AG20443 (cell line): Measurements from ENCODE around the gene GRN.
A peak's percentile ranks its signal among the peaks of the same experiment; 100 is the strongest.

Source experiments
- DNase-seq: peaks from one replicate; pipeline ENCODE4 v3.0.0; 2012; ENCODE audit warnings: low spot score, mixed read lengths

GRN gene

DNA sequence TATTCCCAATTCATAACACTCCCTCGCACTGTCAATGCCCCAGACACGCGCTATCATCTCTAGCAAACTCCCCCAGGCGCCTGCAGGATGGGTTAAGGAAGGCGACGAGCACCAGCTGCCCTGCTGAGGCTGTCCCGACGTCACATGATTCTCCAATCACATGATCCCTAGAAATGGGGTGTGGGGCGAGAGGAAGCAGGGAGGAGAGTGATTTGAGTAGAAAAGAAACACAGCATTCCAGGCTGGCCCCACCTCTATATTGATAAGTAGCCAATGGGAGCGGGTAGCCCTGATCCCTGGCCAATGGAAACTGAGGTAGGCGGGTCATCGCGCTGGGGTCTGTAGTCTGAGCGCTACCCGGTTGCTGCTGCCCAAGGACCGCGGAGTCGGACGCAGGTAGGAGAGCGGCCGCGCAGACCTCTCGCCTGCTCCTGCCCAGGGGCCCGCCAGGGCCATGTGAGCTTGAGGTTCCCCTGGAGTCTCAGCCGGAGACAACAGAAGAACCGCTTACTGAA lies at the start of gene GRN:
Gene GRN, plus strand, starts transcription at position 364 of the 515 bp plus-strand sequence. CDS start 3,863 bp downstream, outside the sequence.
- peak; percentile 98 for DNase-seq

DNA sequence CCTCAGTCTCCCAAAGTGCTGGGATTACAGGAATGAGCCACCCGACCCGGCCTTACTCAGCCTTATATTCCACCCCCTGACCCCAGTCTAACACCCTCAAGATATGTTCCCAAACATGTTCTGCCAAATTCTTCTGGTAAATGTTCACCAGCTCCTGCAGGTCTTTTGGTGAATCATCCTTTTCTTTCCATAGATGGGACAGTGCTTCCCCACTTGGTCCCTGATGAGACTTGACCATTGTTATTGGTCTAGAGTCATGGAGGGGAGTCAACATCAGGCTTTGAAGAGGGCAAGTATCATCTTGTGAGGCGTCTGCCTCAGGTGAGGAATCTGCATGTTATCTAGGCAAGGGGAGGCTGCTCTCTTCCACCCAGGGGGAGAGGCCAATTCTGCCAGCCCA lies 47.1 kb upstream of the GRN start:
- DNase-seq, result no peak

- DNase-seq, result no peak
Observed at GRCh38 chr17:44304651-44305050, 40.5 kb upstream of the GRN start.

DNA sequence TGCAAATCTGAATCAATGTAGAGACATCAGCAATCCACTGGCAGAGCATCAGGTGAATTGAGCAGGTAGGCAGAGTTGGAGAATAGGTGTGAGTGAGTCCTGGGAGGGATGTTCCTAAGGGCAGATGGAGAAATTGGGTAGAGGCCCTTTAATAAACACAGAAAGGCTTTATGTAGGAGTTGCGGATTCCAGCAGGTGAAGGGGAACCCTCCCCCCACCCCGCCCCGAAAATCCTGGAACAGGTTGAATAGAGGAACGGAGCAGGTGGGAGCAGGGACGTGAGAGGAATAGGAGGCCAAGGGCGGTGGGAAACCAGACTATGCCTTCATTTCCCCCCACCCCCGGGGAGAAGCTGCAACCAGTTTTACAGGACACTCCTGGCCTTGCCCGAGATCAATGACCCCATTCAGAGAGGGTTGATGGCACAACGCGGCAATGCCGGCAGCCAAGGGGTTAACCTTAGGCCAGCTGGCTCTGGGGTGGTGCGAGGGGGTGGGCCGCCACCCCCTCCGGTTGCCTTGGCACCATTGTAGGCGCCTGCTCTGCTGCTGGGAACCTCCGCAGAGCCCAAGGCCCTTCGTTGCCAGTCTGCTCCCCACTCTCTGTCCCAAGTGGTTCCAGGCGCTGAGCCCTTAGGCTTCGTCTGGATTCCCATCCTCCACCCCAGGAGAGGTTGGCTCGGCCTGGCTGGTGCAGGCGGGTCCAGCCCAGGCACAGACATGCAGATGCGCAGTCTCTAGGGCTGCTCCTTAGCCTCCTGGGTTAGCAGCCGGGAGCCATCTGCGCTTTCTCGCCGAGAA lies 37.5 kb upstream of the GRN start:
- DNase-seq, result peak; percentile 70

DNA sequence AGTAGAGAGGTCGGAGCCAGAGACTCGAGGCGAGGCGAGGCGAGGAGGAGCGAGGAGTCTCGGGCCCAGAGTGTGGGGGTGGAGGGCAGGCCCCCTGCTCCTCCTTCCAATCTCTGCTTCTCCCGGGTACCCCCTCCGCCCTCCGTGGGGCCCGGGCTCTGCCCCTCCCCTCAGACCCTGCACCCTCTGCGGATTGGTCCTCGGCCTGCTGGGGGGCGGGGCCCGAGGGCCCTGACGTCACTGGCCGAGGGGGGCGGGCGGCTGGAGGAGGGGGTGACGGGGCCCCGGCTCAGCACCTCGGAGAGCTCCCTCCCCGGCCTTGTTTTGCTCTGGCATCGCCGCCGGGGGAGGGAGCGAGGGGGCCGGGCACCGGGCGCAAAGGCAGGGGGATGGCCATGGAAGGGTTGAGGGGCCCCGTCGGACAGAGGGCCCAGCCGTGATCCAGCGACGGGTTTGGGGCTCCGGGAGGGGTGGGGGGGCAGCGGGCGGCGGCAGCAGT lies 36.7 kb upstream of the GRN start, which contains the start of gene RUNDC3A:
Gene RUNDC3A, plus strand, starts transcription at position 282 of the 499 bp plus-strand sequence. CDS start 232 bp downstream, outside the sequence.
- DNase-seq, result peak; percentile 98

DNA sequence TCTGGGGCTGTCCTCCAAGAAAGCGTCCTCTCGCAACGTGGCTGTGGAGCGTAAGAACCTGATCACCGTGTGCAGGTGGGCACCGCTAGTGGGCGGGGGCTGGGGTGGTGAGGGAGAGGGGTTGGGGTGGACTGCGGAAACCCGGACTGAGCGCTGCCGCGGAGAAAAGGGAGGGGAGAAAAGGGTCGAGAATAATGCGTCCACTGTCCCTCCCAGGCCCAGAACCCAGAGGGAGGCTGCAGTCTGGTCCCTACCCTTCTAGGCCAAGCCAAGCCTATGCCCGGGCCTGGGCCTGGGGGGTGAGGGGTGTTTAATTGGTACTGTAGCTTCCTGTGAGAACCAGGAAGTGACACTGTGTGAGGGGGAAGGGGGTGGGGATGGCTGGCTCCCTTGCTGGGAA lies 36.2 kb upstream of the GRN start:
- no peak for DNase-seq

GRCh38 chr17:44309472-44309871 lies 35.6 kb upstream of the GRN start:
- no peak for DNase-seq

DNA sequence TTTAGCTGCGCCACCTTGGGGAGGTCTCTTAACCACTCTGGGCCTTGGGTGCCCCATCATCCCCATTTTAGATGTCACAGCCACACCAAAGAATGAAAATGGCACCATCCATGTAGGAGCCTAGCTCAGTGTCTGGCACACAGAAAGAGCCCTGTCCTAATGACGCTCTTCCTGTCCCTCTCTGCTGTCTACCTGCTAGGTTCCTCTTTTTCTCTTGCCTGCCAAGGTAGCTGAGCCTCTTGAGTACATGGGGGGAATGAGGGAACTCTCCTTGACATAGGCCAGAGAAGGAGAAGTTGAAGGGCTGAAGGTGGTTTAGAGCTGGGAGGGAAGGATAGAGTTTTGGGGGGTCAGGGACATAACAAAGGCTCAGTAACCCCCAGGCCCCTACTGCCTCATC lies 34.9 kb upstream of the GRN start:
- no peak for DNase-seq

- no peak for DNase-seq
Observed at GRCh38 chr17:44310609-44311376, 34.3 kb upstream of the GRN start.

DNA sequence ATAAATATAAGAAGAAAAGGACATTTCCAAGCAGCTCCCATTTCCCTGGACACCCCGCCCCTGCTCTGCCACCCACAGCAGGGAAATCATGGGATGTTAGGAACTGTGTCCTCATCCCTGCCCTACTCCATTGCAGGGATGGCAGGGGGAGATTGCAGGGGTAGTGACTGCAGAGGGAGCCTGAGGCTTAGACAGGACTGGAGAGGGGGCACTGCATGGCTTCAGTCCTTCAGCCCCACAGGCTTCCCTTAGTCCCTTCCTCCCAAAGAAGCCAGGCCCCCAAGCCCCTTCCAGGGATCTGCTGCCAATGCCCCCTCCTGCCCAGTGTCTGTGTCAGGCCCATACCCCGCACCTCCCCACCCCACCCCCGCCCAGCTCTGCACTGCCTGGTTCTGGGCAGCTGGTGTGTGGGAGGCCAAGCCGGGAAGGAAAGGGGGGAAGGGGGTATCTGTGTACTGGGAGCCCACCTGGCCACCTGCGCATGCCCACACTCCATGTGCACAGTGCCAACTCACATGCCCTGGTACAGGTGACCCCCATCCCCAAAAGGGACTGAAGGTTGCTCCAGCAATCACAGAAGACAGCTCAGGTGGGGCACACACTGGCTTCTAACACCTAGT lies 33.4 kb upstream of the GRN start:
- DNase-seq, result no peak

GRCh38 chr17:44312396-44313104 lies 32.6 kb upstream of the GRN start:
- no peak for DNase-seq

DNA sequence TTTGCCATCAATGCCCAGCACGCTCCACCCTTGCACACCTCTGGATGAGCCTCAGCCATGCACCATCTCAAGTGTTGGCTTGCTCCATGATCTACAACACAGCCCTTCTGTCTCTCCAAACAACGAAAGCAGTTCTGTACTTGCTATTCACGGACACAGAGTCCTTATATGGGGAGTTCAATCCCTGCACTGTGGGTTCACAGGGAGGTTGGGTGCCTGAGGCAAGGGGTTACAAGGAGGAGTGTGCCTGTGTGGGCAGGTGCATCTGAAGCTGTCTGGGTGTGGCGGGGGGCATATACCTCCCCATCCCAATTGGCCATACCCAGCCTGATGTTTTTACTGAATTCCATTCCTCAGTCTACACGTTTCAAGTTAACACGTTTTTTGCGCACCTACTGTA lies 31.1 kb upstream of the GRN start:
- DNase-seq, result no peak

GRCh38 chr17:44314524-44314868 lies 30.6 kb upstream of the GRN start:
- no peak for DNase-seq

GRCh38 chr17:44314869-44315661 lies 30.0 kb upstream of the GRN start:
- peak; percentile 71 for DNase-seq

- no peak for DNase-seq
Observed at GRCh38 chr17:44315760-44316731, 29.1 kb upstream of the GRN start.

- no peak for DNase-seq
Observed at GRCh38 chr17:44317545-44317944, 27.6 kb upstream of the GRN start.

DNA sequence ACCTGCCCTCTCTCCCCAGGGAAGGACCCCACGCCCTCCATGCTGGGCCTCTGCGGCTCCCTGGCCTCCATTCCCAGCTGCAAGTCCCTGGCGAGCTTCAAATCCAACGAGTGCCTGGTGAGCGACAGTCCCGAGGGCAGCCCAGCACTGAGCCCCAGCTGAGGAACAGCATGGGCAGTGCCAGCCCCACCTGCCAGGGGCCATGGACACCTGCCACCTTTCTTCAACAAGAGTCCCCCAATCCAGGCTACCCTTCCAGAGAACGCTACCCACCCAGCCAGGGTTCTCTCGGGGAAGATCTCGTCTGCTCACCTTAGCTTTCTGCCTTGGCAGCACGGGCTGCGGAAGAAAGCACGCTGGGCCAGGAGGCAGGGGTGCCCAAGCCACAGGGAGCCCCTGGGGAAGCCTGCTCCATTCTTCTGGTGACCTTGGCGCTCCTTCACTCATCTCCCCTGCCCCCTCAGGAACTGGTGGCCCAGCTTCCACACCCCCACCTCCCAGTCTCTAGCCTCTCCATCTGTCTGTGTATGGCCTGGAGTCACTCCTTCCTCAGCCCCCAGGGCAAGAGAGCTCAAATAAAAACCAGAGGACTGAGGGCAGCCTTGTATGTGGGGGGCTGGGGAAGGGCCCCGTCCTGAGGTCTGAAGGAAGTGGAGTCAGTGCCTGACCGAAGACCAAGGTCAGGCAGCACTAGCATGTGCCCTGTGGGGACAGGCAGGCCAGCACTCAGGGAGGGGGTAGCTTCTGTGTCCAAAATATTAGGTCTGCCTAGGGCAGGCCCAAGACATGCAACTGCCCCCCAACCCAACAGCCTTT lies 26.8 kb upstream of the GRN start:
- no peak for DNase-seq

DNA sequence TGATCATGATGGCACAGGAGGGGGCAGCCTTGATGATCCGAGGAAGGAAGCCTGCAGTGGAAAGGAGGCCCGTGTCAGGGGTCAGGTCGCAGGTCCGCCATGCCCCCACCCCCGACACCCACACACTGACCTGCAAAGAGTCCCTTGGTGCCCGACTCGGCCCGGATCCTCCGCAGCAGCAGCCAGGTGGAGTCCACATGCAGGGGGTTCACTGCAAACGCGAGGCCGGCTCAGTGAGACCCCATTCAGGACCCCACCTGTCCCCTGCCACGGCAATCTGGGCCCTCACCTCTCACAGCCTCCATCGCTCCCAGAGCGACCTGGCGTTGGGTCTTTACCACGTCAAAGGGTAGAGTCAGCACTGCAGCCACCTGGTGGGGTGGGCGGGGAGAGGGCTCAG lies 25.0 kb upstream of the GRN start:
- DNase-seq, result no peak
